ENCODE measurements around the gene PTPRN2. TPM values are rescaled to one million over a fixed set of nuclear protein-coding genes. Genes with fewer than 3 reads are reported as not detected.

The PTPRN2 gene
- total and polyA plus RNA-seq, 2 donors (not counting 3 experiments of a cell fraction or from before 2014, with no cell fraction given) = 0.62 to 0.88 TPM

GRCh38 chr7:158227258-158227984, 360.2 kb downstream of the PTPRN2 start:
- Histone ChIP-seq H3K9me3 (replicated peaks; ENCODE audit: control insufficient read depth, insufficient read depth, low read length) (no peaks in the 10 kb centered on the region), H2AFZ (ENCODE audit: low read depth, low read length) (no peak overlapping the region), H3K9me1 (replicated peaks; ENCODE audit: control insufficient read depth, extremely low read depth, insufficient read depth, low read length) (no peaks in the 10 kb centered on the region), H3K4me3 (replicated peaks in 1 of 3; ENCODE audit: insufficient read depth in 1 of 3, low read depth in 1 of 3, low read length in 3 of 3) (no peak overlapping the region), H3K27ac (ENCODE audit: insufficient read depth, low read depth, low read length) (no peak overlapping the region), H4K20me1 (replicated peaks; ENCODE audit: control insufficient read depth, extremely low read depth, insufficient read depth, low read length) (no peaks in the 10 kb centered on the region), H3K36me3 (ENCODE audit: control insufficient read depth in 2 of 2, extremely low read depth in 1 of 2, insufficient read depth in 2 of 2, low read length in 2 of 2) (no peaks in the 10 kb centered on the region), H3K9ac (replicated peaks; ENCODE audit: extremely low read depth, insufficient read depth, low read length) (no peak overlapping the region), H3K27me3 (ENCODE audit: control insufficient read depth in 2 of 2, insufficient read depth in 2 of 2, low read length in 2 of 2) (no peaks in the 10 kb centered on the region), H3K79me2 (ENCODE audit: control insufficient read depth, insufficient read depth, low read length) (no peaks in the 10 kb centered on the region), H3K4me2 (ENCODE audit: insufficient read depth, low read length) (no peak overlapping the region), H3K4me1 (ENCODE audit: control insufficient read depth, extremely low read depth, insufficient read depth, low read length) (no peaks in the 10 kb centered on the region)
- POLR2A ChIA-PET = no interaction called here
- intact Hi-C loops (cut with micrococcal nuclease) (no loop called here), dilution Hi-C loops (cut with MboI; ENCODE audit: extremely low pct_ligation_motif_present, low sequenced_read_pairs) (no loop called here)
- TF ChIP-seq, protein P1, sequence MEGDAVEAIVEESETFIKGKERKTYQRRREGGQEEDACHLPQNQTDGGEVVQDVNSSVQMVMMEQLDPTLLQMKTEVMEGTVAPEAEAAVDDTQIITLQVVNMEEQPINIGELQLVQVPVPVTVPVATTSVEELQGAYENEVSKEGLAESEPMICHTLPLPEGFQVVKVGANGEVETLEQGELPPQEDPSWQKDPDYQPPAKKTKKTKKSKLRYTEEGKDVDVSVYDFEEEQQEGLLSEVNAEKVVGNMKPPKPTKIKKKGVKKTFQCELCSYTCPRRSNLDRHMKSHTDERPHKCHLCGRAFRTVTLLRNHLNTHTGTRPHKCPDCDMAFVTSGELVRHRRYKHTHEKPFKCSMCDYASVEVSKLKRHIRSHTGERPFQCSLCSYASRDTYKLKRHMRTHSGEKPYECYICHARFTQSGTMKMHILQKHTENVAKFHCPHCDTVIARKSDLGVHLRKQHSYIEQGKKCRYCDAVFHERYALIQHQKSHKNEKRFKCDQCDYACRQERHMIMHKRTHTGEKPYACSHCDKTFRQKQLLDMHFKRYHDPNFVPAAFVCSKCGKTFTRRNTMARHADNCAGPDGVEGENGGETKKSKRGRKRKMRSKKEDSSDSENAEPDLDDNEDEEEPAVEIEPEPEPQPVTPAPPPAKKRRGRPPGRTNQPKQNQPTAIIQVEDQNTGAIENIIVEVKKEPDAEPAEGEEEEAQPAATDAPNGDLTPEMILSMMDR (IDR thresholded peaks at IDR 0.05; ENCODE audit: extremely low read depth in 1 of 2, insufficient read depth in 1 of 2, low read depth in 1 of 2, low read length in 2 of 2) = no peak
- TF ChIP-seq JUN (IDR thresholded peaks at IDR 0.05; ENCODE audit: borderline replicate concordance, insufficient read depth, insufficient read length, low read depth) (no peak), GATA2 (IDR thresholded peaks at IDR 0.05; ENCODE audit: insufficient read depth, insufficient read length, low read depth, low read length) (no peak), MYC (IDR thresholded peaks at IDR 0.05; ENCODE audit: low read depth, low read length) (no peak), POLR2A (IDR thresholded peaks at IDR 0.05; ENCODE audit: low read depth, low read length) (no peak), MAX (IDR thresholded peaks at IDR 0.05; ENCODE audit: insufficient read depth, insufficient read length) (no peak), POLR2AphosphoS5 (IDR thresholded peaks at IDR 0.05; ENCODE audit: insufficient read depth, low read depth, low read length) (no peak), EZH2 (IDR thresholded peaks at IDR 0.05; ENCODE audit: borderline replicate concordance, low read depth, low read length, severe bottlenecking) (no peak), FOS (IDR thresholded peaks at IDR 0.05; ENCODE audit: borderline replicate concordance, insufficient read depth, low read length) (no peak)
- DNase-seq (ENCODE audit: low read depth, low spot score) (no peak), FAIRE-seq (no peak)
- BruUV-seq (replicated peaks) = no TSS peak
- CTCF ChIA-PET = no interaction called here

All from endothelial cell of umbilical vein (primary cell).